K562 (cell line): Measurements from ENCODE around the gene CREB3L4. TPM values are rescaled to one million over a fixed set of nuclear protein-coding genes. Genes with fewer than 3 reads are reported as not detected.

ENCODE experiments used
- ATAC-seq: fragments of 200-7000 bp; cut with Tn5 transposase; 3 replicates; pipeline ENCODE4 v1.9.1; 2020; ENCODE audit warnings: moderate library complexity
- BruUV-seq: library from RNA; stranded (reverse); fragments of 400-500 nt; replicated peaks from 2 replicates; lab custom pipeline; 2021; lab: Mats Ljungman, UMichigan
- CTCF ChIA-PET: fragments of 300-600 bp; formaldehyde crosslinking; extraction: SDS; loops from one replicate; lab custom pipeline; 2021; ENCODE audit warnings: low intra/inter-chr PET ratio; lab: Yijun Ruan, JAX
- POLR2A ChIA-PET: fragments of 300-600, 350-650 bp; sonication (Branson Sonifier 250); formaldehyde crosslinking; extraction: SDS; loops from one replicate; lab custom pipeline; 2021; ENCODE audit warnings: antibody characterized with exemption, inconsistent platforms; lab: Yijun Ruan, JAX
- DNase-seq, 4 experiments: peaks; one replicate each; pipeline versions ENCODE4 v3.0.0 to v3.0.0-alpha.2; 2011 to 2018; ENCODE audit warnings: low spot score in 3 of 4, mixed read lengths in 3 of 4; ENCODE audit errors: extremely low read depth in 1 of 4
- FAIRE-seq: peaks from 2 replicates; lab custom pipeline; 2011; peaks lifted over from hg19 to GRCh38; lab: Jason Lieb, UNC
- H2AFZ ChIP-seq: 2 replicates; pipeline ENCODE4 v1.6.0; 2011; ENCODE audit warnings: low read depth, low read length, control low read depth, inconsistent platforms
- H3K27ac ChIP-seq: fragments of 200-600 bp; 3 replicates; pipeline ENCODE4 v1.8.0; 2011; ENCODE audit warnings: low read depth, mild to moderate bottlenecking, control low read depth, inconsistent platforms, low read length, moderate library complexity, mixed read lengths; ENCODE audit errors: extremely low read depth
- H3K27me3 ChIP-seq, 2 experiments: fragments of 300-600 bp in 1 of 2; 2 replicates in 1 of 2; 3 replicates in 1 of 2; pipeline versions ENCODE4 v1.6.0 to v1.8.0; 2011; ENCODE audit warnings: inconsistent platforms in 2 of 2, low read length in 2 of 2, mild to moderate bottlenecking in 1 of 2, mixed read lengths in 1 of 2, moderate library complexity in 1 of 2; ENCODE audit not compliant: control insufficient read depth in 2 of 2, insufficient read depth in 2 of 2
- H3K36me3 ChIP-seq: fragments of 300-600 bp; 3 replicates; pipeline ENCODE4 v1.8.0; 2011; ENCODE audit warnings: mild to moderate bottlenecking, low read length, inconsistent platforms; ENCODE audit not compliant: control insufficient read depth, insufficient read depth
- H3K4me1 ChIP-seq, 2 experiments: fragments of 200-600 bp in 1 of 2; replicated peaks in 1 of 2; 2 replicates in 1 of 2; 3 replicates in 1 of 2; pipeline versions ENCODE4 v1.5.1 to v1.8.0; 2011; ENCODE audit warnings: inconsistent platforms in 2 of 2, low read length in 2 of 2, mild to moderate bottlenecking in 1 of 2, mixed read lengths in 1 of 2, moderate library complexity in 1 of 2; ENCODE audit not compliant: control insufficient read depth in 2 of 2, insufficient read depth in 2 of 2
- H3K4me2 ChIP-seq: 2 replicates; pipeline ENCODE4 v1.6.1; 2011; ENCODE audit warnings: low read length, control low read depth, inconsistent platforms, mixed read lengths; ENCODE audit not compliant: insufficient read depth
- H3K4me3 ChIP-seq: fragments of 200-600 bp; sonication (generic), shearing (Covaris generic); 2 replicates; pipeline ENCODE4 v1.5.1; 2016; ENCODE audit warnings: control low read depth, inconsistent platforms
- H3K79me2 ChIP-seq: fragments of 200-600 bp; 3 replicates; pipeline ENCODE4 v1.8.0; 2011; ENCODE audit warnings: low read length, inconsistent platforms; ENCODE audit not compliant: control insufficient read depth, insufficient read depth
- H3K9ac ChIP-seq, 2 experiments: 2 replicates each; pipeline versions ENCODE4 v1.6.0 to v1.6.1; 2011; ENCODE audit warnings: low read depth in 2 of 2, low read length in 2 of 2, control low read depth in 1 of 2, inconsistent platforms in 1 of 2, mild to moderate bottlenecking in 1 of 2, mixed read lengths in 1 of 2; ENCODE audit not compliant: insufficient read depth in 1 of 2
- H3K9me1 ChIP-seq: one replicate; pipeline ENCODE4 v1.6.0; 2011; ENCODE audit warnings: inconsistent platforms, mild to moderate bottlenecking, low read length, moderate library complexity; ENCODE audit not compliant: control insufficient read depth, insufficient read depth
- H3K9me3 ChIP-seq: replicated peaks from 2 replicates; pipeline ENCODE4 v1.5.1; 2011; ENCODE audit warnings: low read depth, low read length, inconsistent platforms; ENCODE audit not compliant: control insufficient read depth, insufficient read depth
- H4K20me1 ChIP-seq: replicated peaks from 2 replicates; pipeline ENCODE4 v1.6.1; 2011; ENCODE audit warnings: low read length, inconsistent platforms, mixed read lengths; ENCODE audit not compliant: control insufficient read depth, insufficient read depth
- BDP1 ChIP-seq: IDR thresholded peaks from 3 replicates; pipeline ENCODE4 v1.6.1; 2011; ENCODE audit not compliant: insufficient read length, insufficient read depth
- CHD1 ChIP-seq: fragments of 200-600 bp; sonication (generic); IDR thresholded peaks from one replicate; pipeline ENCODE4 v1.6.1; 2012; ENCODE audit warnings: mild to moderate bottlenecking, moderate library complexity, low read length, inconsistent platforms
- NEUROD1 ChIP-seq: fragments of 150-350 bp; IDR thresholded peaks from 2 replicates; pipeline ENCODE4 v1.6.1; 2014; ENCODE audit warnings: borderline replicate concordance, low read length, low read depth; ENCODE audit not compliant: partially characterized antibody
- PTBP1 ChIP-seq: fragments of 200-400 bp; formaldehyde crosslinking; IDR thresholded peaks from 2 replicates; pipeline ENCODE4 v1.6.1; 2017; ENCODE audit warnings: low read depth, low read length
- ZBTB1 ChIP-seq: sonication (generic); formaldehyde crosslinking; IDR thresholded peaks from 2 replicates; pipeline ENCODE4 v1.8.1; 2023; ENCODE audit warnings: missing genetic modification reagents, low read depth, mild to moderate bottlenecking, borderline replicate concordance
- WGBS: fragments of 100-300 bp; shearing (Covaris generic); methylation state at CpG from one replicate; pipeline ENCODE4 v1.1.6; 2016; ENCODE audit warnings: low coverage, mixed read lengths; ENCODE audit not compliant: insufficient coverage; ENCODE audit errors: missing lambda C conversion rate; 5-methylcytosine and 5-hydroxymethylcytosine counted together
- in situ Hi-C: fragments of 300-500 bp; cut with MboI; formaldehyde crosslinking; loops from 4 replicates; pipeline ENCODE4 v1.15.0; 2018; ENCODE audit warnings: inconsistent platforms, mixed read lengths
- intact Hi-C: fragments of 100-400 bp; cut with micrococcal nuclease; formaldehyde crosslinking; loops from 2 replicates; pipeline ENCODE4 v1.14.2; 2022
- polyA plus RNA-seq, 8 experiments: library from polyadenylated mRNA; depleted of rRNA in 4 of 8; stranded (reverse) in 5 of 8; unstranded in 3 of 8; fragments of >200 nt; fragmentation: Nextera tagmentation in 2 of 8; fragmentation: Illumina TruSeq in 1 of 8; extraction: Ambion mirVana in 2 of 8; extraction: Trizol in 1 of 8; gene quantifications; 2 replicates each; pipeline versions ENCODE4 v1.2.1 to v1.2.3, GENCODE V29; 2011 to 2014; ENCODE audit warnings: inconsistent platforms in 1 of 8, missing spikeins in 1 of 8
- total RNA-seq, 7 experiments: library from RNA; depleted of rRNA in 6 of 7; stranded (reverse); fragments of >200 nt in 6 of 7; fragmentation: Illumina TruSeq in 2 of 7; extraction: Trizol in 2 of 7; gene quantifications; 2 replicates each; pipeline versions ENCODE4 v1.2.1 to v1.2.3, GENCODE V29; 2011 to 2021; ENCODE audit warnings: low replicate concordance in 1 of 7
- TF ChIP-seq, protein P1 (sequence below): sonication (generic); formaldehyde crosslinking; IDR thresholded peaks from 2 replicates; pipeline ENCODE4 v1.8.1; 2023; ENCODE audit warnings: mild to moderate bottlenecking, missing genetic modification reagents
- TF ChIP-seq, protein P2 (sequence below): fragments of 450-650 bp; IDR thresholded peaks from 2 replicates; pipeline ENCODE4 v1.6.1; 2018; ENCODE audit not compliant: partially characterized antibody
- TF ChIP-seq, protein P3 (sequence below): fragments of 250-450 bp; sonication (Bioruptor Pico); IDR thresholded peaks from 2 replicates; pipeline ENCODE4 v1.5.0; 2020; ENCODE audit warnings: mild to moderate bottlenecking, borderline replicate concordance

Gene CREB3L4
- total and polyA plus RNA-seq, 9 of the 15 experiments (the other 6 are each of a cell fraction or from before 2014, with no cell fraction given), result 9.9 to 18.6 (median 13.9) TPM

GRCh38 chr1:153959454-153959853 is 8.2 kb upstream of the CREB3L4 start:
- intact Hi-C loops (no loop called here), in situ Hi-C loops (no loop called here)
- Histone ChIP-seq H3K79me2 (peaks cover 70% of the 10 kb centered on the region), H3K27ac (peak overlapping the region; percentile 55; the same call in 2 of the 3 replicates), H3K4me1 (peaks cover 30 to 33% of the 10 kb centered on the region in 2 experiments), H3K4me2 (no peak overlapping the region), H3K9me1 (no peaks in the 10 kb centered on the region), H3K36me3 (peaks cover 32% of the 10 kb centered on the region; the same call in 2 of the 3 replicates), H3K27me3 (no peaks in the 10 kb centered on the region), H3K9ac (no peak overlapping the region), H3K9me3 (no peaks in the 10 kb centered on the region), H2AFZ (no peak overlapping the region), H3K4me3 (no peak overlapping the region), H4K20me1 (peaks cover 9% of the 10 kb centered on the region; the same call in 1 of the 2 replicates)
- BruUV-seq, result no TSS peak
- no peak for FAIRE-seq
- ATAC-seq, result no peak
- TF ChIP-seq PTBP1, result no peak
- TF ChIP-seq, protein P1, sequence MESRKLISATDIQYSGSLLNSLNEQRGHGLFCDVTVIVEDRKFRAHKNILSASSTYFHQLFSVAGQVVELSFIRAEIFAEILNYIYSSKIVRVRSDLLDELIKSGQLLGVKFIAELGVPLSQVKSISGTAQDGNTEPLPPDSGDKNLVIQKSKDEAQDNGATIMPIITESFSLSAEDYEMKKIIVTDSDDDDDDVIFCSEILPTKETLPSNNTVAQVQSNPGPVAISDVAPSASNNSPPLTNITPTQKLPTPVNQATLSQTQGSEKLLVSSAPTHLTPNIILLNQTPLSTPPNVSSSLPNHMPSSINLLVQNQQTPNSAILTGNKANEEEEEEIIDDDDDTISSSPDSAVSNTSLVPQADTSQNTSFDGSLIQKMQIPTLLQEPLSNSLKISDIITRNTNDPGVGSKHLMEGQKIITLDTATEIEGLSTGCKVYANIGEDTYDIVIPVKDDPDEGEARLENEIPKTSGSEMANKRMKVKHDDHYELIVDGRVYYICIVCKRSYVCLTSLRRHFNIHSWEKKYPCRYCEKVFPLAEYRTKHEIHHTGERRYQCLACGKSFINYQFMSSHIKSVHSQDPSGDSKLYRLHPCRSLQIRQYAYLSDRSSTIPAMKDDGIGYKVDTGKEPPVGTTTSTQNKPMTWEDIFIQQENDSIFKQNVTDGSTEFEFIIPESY (CRISPR knock-in tag), result peak; percentile 65; the same call in 1 of the 2 replicates
- TF ChIP-seq BDP1, result no peak
- TF ChIP-seq, protein P2, sequence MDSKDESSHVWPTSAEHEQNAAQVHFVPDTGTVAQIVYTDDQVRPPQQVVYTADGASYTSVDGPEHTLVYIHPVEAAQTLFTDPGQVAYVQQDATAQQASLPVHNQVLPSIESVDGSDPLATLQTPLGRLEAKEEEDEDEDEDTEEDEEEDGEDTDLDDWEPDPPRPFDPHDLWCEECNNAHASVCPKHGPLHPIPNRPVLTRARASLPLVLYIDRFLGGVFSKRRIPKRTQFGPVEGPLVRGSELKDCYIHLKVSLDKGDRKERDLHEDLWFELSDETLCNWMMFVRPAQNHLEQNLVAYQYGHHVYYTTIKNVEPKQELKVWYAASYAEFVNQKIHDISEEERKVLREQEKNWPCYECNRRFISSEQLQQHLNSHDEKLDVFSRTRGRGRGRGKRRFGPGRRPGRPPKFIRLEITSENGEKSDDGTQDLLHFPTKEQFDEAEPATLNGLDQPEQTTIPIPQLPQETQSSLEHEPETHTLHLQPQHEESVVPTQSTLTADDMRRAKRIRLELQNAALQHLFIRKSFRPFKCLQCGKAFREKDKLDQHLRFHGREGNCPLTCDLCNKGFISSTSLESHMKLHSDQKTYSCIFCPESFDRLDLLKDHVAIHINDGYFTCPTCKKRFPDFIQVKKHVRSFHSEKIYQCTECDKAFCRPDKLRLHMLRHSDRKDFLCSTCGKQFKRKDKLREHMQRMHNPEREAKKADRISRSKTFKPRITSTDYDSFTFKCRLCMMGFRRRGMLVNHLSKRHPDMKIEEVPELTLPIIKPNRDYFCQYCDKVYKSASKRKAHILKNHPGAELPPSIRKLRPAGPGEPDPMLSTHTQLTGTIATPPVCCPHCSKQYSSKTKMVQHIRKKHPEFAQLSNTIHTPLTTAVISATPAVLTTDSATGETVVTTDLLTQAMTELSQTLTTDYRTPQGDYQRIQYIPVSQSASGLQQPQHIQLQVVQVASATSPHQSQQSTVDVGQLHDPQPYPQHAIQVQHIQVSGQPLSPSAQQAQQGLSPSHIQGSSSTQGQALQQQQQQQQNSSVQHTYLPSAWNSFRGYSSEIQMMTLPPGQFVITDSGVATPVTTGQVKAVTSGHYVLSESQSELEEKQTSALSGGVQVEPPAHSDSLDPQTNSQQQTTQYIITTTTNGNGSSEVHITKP, result peak; percentile 89
- no peak for TF ChIP-seq CHD1
- TF ChIP-seq, protein P3, sequence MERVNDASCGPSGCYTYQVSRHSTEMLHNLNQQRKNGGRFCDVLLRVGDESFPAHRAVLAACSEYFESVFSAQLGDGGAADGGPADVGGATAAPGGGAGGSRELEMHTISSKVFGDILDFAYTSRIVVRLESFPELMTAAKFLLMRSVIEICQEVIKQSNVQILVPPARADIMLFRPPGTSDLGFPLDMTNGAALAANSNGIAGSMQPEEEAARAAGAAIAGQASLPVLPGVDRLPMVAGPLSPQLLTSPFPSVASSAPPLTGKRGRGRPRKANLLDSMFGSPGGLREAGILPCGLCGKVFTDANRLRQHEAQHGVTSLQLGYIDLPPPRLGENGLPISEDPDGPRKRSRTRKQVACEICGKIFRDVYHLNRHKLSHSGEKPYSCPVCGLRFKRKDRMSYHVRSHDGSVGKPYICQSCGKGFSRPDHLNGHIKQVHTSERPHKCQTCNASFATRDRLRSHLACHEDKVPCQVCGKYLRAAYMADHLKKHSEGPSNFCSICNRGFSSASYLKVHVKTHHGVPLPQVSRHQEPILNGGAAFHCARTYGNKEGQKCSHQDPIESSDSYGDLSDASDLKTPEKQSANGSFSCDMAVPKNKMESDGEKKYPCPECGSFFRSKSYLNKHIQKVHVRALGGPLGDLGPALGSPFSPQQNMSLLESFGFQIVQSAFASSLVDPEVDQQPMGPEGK, result no peak
- TF ChIP-seq ZBTB1 (CRISPR knock-in tag), result no peak
- no peak for TF ChIP-seq NEUROD1
- CTCF ChIA-PET, result no interaction called here
- POLR2A ChIA-PET, result interaction anchor here (1.1 to 4.9 kb wide), 7 partner anchors 8 to 36 kb away, joined by 3 to 39 read pairs (median 12); partner anchors contain the start of genes CREB3L4, DENND4B, GATAD2B and RPS27
- 77% methylated on average over 3 of the region's 3 CpGs for WGBS
- DNase-seq, result no peak
